Neural crest cell (in vitro differentiated cells): ENCODE results near the gene KRT74. TPM values are rescaled to one million over a fixed set of nuclear protein-coding genes. Genes with fewer than 3 reads are reported as not detected.

Source experiments
- DNase-seq: peaks from one replicate; pipeline ENCODE4 v3.0.0; 2021; ENCODE audit warnings: low read depth, mixed read lengths, low spot score
- H3K27ac Mint-ChIP-seq: one replicate; pipeline ENCODE4 v1.8.0; 2021; ENCODE audit warnings: mild to moderate bottlenecking, mixed read lengths; ENCODE audit not compliant: unreplicated experiment
- H3K27me3 Mint-ChIP-seq: 2 replicates; pipeline ENCODE4 v1.8.0; 2021; ENCODE audit warnings: low read depth, mild to moderate bottlenecking, mixed read lengths
- H3K36me3 Mint-ChIP-seq: 2 replicates; pipeline ENCODE4 v1.8.0; 2021; ENCODE audit warnings: low read depth, mild to moderate bottlenecking, mixed read lengths
- H3K4me1 Mint-ChIP-seq: 2 replicates; pipeline ENCODE4 v1.8.0; 2021; ENCODE audit warnings: mixed read lengths
- H3K4me3 Mint-ChIP-seq: one replicate; pipeline ENCODE4 v1.8.0; 2021; ENCODE audit warnings: mild to moderate bottlenecking, mixed read lengths
- H3K9me3 Mint-ChIP-seq: 2 replicates; pipeline ENCODE4 v1.8.0; 2021; ENCODE audit warnings: mixed read lengths
- CTCF ChIP-seq: fragments of 200-600 bp; sonication (generic); conservative IDR thresholded peaks from 2 replicates; pipeline ENCODE4 v1.5.0; 2021; ENCODE audit warnings: antibody characterized with exemption, mild to moderate bottlenecking
- total RNA-seq: library from RNA; stranded (reverse); gene quantifications from 2 replicates; pipeline ENCODE4 v1.2.1, GENCODE V29; 2021

KRT74 gene
- total RNA-seq, 1 donor from 2014 or later = not detected

- Mint-ChIP-seq H3K4me3 (no peak overlapping the region), H3K27me3 (peaks cover 57% of the 10 kb centered on the region), H3K27ac (no peak overlapping the region), H3K4me1 (no peaks in the 10 kb centered on the region), H3K36me3 (no peaks in the 10 kb centered on the region), H3K9me3 (no peaks in the 10 kb centered on the region)
- TF ChIP-seq CTCF = no peak
- DNase-seq = no peak
Observed at GRCh38 chr12:52555577-52555976, 18.1 kb downstream of the KRT74 start.

- TF ChIP-seq CTCF = no peak
- Mint-ChIP-seq H3K27ac (peak within 1 kb of the TSS; percentile 40), H3K9me3 (no peaks in the 10 kb centered on the region), H3K27me3 (peaks cover 43% of the 10 kb centered on the region), H3K4me3 (no peak within 1 kb of the TSS), H3K36me3 (no peaks in the 10 kb centered on the region), H3K4me1 (no peaks in the 10 kb centered on the region)
- DNase-seq = no peak
Observed at GRCh38 chr12:52552681-52553195, 20.9 kb downstream of the KRT74 start, which contains the start of gene KRT71. Gene KRT71, minus strand, starts transcription at chr12:52553145. Its CDS starts 68 bp downstream, at chr12:52553077.

DNA sequence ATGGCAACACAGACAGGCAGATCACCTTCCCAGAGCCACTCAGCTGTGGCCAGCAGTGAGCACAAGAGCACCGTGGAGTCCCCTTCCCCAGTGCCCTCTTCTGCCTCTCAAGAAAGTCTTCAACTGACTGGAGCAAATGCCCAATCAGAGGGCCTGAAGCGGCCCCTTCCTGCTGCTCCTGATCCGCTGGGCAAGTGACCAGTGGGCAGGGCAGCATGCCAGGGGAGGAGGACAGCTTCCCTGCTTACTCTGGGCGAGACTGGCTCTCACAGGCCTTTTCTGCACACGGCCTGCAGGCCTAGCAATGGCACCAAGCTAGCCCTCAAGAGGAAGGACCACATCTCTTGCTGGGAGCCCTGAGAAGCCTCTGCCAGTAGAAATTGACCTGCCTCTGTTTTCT lies 21.6 kb downstream of the KRT74 start:
- TF ChIP-seq CTCF = no peak
- Mint-ChIP-seq H3K4me1 (no peaks in the 10 kb centered on the region), H3K27me3 (peaks cover 41% of the 10 kb centered on the region), H3K36me3 (no peaks in the 10 kb centered on the region), H3K27ac (no peak overlapping the region), H3K9me3 (no peaks in the 10 kb centered on the region), H3K4me3 (no peak overlapping the region)
- no peak for DNase-seq

- DNase-seq = no peak
- Mint-ChIP-seq H3K9me3 (no peaks in the 10 kb centered on the region), H3K27me3 (peaks cover 44% of the 10 kb centered on the region), H3K4me3 (no peak overlapping the region), H3K4me1 (no peaks in the 10 kb centered on the region), H3K27ac (no peak overlapping the region), H3K36me3 (no peaks in the 10 kb centered on the region)
- TF ChIP-seq CTCF = no peak
Observed at GRCh38 chr12:52551216-52551865, 22.3 kb downstream of the KRT74 start.

DNA sequence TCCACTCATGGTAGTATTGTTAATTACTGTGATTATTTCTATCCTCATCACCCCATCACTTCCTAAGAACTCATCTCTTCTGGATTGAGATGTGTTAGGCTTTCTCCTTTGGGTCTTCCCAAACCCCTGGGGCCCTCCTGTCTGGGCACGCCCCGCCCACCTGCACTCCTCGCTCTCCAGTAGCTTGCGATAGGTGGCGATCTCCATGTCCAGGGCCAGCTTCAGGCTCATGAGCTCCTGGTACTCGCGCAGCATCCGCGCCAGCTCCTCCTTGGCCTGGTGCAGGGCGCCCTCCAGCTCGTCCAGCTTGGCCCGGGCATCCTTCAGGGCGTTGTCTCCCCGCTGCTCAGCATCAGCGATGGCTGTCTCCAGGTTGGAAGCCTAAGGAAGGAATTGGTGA lies 27.5 kb downstream of the KRT74 start:
- no peaks in the 10 kb centered on the region for H3K4me1 Mint-ChIP-seq
- H3K27me3 Mint-ChIP-seq = peaks cover 23% of the 10 kb centered on the region
- no peak overlapping the region for H3K4me3 Mint-ChIP-seq
- no peaks in the 10 kb centered on the region for H3K9me3 Mint-ChIP-seq
- H3K27ac Mint-ChIP-seq = no peak overlapping the region
- no peaks in the 10 kb centered on the region for H3K36me3 Mint-ChIP-seq
- no peak for TF ChIP-seq CTCF
- DNase-seq = no peak
